Adrenal gland (tissue), 5 donors: ENCODE results near the gene MYH11.

ENCODE experiments used
- POLR2A ChIP-seq, 2 donors: fragments of 450-650 bp; IDR thresholded peaks; one replicate each; pipeline ENCODE4 v1.6.1; 2017; ENCODE audit warnings: antibody characterized with exemption in 2 of 2, mild to moderate bottlenecking in 2 of 2, moderate library complexity in 1 of 2
- TF ChIP-seq, protein P1 (sequence below), 6 experiments: fragments of 450-650 bp in 4 of 6; fragments of 200-600 bp in 2 of 6; sonication (generic) in 1 of 6; IDR thresholded peaks; 1 replicate in 5 of 6; 2 replicates in 1 of 6; pipeline versions ENCODE4 v1.5.1 to v1.8.0; 2016 to 2021; ENCODE audit warnings: antibody characterized with exemption in 6 of 6, mild to moderate bottlenecking in 2 of 6, moderate library complexity in 1 of 6
- donor health status: DM: no; HTN: no; CAD: no.

DNA sequence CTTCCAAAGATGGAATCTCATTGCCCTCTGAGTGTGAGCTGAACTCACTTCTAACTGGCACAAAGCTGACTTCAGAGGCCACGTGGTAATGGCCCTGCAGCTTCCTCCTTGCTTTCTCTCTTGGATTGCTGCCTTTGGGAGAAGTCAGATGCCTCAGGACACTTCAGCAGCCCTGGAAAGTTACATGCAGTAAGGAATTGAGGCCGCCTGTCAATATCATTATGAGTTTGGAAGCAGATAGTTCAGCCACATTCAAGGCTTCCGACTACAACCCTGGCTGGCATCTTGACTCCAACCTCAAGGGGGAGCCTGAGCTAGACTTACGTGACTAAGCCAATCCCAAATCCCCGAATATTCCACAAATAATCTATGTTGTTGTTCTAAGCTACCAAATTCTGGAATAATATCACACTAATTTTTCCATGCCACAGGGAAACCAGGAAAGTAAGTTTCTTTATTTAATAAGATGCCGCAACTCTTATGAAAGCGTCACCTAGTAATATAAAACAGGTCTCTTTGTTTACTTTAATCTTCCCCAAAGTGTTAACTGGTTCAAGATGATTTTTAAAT is 18.0 kb upstream of the MYH11 start:
- TF ChIP-seq POLR2A (IDR thresholded peaks at IDR 0.05) = no peak
- TF ChIP-seq, protein P1, sequence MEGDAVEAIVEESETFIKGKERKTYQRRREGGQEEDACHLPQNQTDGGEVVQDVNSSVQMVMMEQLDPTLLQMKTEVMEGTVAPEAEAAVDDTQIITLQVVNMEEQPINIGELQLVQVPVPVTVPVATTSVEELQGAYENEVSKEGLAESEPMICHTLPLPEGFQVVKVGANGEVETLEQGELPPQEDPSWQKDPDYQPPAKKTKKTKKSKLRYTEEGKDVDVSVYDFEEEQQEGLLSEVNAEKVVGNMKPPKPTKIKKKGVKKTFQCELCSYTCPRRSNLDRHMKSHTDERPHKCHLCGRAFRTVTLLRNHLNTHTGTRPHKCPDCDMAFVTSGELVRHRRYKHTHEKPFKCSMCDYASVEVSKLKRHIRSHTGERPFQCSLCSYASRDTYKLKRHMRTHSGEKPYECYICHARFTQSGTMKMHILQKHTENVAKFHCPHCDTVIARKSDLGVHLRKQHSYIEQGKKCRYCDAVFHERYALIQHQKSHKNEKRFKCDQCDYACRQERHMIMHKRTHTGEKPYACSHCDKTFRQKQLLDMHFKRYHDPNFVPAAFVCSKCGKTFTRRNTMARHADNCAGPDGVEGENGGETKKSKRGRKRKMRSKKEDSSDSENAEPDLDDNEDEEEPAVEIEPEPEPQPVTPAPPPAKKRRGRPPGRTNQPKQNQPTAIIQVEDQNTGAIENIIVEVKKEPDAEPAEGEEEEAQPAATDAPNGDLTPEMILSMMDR (IDR thresholded peaks at IDR 0.05) = peak; percentile 56 to 74 (median 70)
